Dedifferentiated amniotic fluid mesenchymal stem cell (primary cell): ENCODE measurements around the gene PACS2.

Experiments used
- DNase-seq: peaks from one replicate; pipeline ENCODE4 v3.0.0-alpha.2; 2016; ENCODE audit errors: extremely low spot score

PACS2 gene

DNA sequence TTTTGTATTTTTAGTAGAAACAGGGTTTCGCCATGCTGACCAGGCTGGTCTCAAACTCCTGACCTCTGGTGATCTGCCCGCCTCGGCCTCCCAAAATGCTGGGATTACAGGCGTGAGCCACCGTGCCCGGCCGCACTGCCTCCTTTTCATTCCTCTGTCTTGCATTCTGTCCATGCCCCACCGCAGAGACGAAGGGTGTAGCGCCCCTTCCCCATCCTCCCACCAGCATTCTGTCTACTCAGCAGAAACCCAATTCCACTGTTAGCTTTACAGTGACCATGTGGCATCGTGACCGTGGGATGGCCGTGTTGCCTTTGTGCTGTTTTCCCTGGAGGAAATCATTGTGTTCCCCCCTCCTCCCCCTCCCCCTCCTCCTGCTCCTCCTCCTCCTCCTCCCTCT lies 94.0 kb downstream of the PACS2 start:
- DNase-seq, result no peak

DNA sequence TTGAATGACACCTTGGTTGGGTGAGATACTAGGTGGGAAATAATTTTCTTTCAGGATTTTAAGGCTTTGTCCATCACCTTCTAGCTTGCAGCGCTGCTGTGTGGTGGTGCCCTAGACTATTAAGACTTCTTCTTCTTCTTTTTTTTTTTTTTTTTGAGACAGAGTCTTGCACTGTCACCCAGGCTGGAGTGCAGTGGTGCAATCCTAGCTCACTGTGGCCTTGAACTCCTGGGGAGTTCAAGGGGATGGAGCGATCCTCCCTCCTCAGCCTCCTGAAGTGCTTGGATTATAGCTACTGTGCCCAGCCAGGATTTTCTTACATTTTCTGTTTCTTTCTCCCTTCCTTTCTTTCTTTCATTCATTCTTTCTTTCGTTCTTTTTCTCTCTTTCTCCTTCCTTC lies 94.8 kb downstream of the PACS2 start:
- DNase-seq, result no peak

DNA sequence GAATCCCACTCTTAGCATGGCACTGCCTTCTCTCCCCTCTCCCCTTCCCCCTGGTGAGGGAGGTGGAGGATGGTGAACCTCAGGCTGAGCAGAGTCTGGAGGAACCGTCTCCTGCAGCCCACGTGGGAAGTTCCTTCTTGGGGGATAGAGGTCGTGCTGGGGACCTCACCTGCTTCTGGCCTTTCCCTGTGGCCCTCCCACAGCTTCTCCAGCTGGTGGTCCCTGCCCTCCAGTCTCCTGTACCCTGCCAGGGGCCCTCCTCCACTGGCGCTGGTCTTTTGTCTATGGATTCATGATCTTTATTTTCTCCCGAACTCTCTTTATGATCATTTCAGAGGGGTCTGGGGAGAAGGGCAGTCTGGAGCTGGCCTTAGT lies 96.1 kb downstream of the PACS2 start:
- no peak for DNase-seq

DNA sequence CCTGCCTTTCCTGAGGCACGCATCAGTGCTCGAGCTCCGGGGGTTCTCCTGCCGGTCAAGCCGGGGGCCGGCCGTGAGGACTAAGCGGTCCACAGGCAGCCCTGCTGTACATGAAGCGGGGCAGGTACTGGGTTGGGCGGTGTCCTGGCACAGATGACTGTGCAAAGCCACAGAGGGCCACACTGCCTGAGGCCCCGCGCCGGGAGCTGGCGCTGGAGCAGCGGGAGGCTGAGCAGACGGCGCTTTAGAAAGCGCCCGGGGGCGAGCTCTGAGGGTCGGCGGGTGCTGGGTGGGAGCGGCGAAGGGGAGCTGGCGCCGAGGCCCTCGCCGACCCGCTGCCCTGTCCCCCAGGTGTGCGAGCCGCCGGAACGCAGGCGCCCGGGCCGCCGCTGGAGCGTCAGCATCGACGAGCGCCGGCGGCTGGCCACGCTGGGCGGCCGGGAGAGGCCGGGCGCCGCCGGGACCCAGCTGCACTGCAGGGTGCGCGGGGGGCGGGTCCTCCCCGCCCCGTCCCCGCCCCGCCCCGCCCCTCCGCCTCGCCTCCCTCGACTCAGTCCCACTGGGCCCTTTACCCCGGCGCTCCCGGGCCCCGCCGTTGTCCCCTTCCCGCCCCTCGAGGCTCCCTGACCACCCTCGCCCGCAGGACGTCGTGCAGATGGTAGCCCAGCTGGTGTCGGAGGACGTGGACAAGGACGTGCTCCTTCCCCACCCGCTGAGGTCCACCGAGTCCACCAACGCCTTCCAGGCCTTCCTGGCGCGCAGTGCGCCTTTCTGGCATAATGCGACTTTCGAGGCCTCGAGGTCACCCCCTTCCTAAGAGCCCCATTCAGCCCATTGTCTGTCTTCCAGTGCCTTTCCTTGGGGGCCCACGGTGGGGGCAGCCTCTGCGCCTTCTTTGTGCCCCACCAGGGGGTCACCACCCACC lies 96.7 kb downstream of the PACS2 start:
- DNase-seq, result no peak

DNA sequence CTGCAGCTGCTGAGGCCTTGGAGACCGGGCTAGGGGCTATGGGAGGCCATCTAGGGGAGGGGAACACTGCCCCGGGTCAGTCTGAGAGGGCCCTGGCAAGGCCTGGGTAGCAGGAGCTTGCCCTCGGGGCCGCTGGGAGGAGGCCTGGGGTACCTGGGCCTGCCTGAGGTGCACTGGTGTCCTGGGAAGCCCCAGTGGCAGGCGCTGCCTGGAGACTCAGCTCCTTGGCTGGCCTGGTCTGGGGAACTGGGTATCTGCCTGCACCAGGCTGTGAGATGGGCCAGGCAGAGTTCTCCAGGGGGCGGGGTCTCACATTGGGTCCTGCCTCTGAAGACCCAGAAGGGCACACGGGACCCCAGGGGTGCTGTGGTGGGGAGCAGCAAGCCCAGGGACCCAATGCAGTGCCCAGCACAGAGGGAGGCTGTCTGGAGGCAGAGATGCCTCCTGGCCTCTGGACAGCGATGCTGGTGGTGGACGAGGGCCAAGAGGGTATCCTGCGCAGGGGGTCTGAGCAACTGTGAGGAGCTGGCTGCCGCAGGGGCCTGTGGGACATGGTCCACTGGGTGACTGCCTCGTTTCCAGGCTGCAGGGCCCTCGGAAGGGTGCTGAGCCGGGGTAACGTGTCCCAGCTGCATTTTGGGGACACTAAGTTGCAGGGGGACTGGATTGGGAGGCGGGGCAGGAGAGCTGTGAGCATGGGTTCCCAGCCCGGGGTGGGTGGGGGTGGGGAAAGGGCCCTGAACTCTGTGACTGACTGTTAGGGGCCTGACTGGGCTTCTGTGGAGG lies 97.6 kb downstream of the PACS2 start:
- DNase-seq, result no peak

DNA sequence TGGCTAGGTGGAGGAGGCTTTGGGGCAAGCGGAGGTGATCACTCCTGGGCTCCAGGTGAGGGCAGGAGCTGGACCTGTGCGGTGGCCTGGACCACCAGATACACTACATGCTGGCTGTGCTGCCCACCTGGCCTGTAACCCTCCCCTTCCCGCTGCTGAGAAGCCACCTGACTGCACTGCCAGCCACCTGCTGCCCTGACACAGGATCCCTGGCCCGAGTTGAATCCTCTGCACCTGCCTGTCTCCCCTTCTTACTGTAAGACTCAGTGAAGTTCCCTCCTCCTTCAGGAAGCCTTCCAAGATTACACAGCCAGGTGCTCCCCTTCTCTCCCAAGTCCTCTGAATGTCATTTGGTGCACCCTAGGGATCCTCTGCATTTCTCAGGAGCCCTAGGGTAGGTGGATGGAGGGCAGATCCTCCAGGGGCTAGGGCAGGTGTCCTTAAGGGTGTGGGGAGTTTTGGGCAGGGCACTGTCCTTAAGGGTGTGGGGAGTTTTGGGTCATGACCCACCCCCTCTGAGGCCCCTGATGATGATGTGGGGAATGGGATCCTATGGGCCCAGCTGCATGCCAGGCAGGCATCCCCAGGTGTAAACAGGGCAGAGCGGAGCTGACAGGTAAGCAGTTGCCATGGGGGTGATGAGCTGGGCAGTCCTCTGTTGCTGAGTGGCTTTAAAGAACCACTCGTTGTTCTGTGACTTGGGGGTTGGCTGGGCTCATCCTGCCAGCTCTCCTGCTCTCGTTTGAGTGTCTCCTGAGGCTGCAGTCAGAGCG lies 98.4 kb downstream of the PACS2 start:
- no peak for DNase-seq

DNA sequence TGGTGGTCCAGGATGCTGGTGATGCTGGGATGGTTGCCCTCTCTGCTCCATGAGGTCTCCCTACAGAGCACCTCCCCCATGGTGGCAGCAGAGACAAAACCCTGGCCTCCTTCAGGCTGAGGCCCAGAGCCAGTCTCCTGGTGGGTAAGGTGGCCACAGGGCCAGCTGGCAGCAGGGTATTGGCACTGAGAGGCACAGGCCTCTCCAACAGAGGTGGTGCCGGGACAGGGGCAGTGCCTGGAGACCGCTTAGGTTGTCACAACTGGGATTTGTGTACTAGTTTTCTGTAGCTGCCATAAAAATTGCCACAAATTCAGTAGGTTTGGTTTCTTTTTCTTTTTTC lies 99.0 kb downstream of the PACS2 start:
- DNase-seq, result no peak

DNA sequence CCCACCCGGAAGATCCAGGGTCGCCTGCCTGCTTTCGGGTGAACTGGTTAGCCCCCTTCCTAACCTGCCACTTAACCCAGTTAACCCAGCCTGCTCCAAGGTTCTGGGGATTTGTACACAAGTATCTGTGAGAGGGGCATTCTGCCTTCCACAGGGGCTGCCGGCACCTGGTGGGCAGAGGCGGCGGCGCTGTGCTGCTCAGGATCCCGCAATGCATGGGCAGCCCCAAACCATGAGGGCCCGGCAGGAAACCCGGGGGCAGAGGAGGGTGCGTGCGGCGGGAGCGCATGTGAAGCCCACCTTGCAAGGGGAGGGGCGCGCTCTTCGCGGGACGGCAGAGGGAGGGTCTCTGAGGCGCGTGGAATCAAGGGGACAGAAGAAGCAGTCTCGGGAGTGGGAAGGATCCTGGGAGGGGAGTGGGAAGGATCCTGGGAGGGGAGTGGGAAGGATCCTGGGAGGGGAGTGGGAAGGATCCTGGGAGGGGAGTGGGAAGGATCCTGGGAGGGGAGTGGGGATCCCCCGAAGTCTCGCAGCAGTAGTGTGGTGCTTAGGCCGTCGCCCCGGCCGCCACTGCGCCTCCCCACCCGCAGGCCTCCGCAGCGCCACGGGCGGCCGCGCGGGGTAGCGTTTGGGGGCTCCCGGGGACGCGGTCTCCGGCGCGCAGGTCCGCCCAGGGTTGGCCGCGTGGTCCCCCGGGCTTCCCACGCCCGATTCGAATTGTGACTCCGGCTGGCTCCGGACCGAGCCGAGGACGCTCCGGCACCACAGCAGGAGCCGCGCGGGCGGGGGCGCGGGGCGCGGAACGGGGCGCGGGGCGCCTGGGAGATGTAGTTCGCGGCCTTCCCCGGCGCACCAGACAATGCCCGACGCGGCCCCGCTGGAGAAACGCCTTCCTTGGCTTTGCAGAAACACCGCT lies 100.2 kb downstream of the PACS2 start:
- DNase-seq, result peak; percentile 25

DNA sequence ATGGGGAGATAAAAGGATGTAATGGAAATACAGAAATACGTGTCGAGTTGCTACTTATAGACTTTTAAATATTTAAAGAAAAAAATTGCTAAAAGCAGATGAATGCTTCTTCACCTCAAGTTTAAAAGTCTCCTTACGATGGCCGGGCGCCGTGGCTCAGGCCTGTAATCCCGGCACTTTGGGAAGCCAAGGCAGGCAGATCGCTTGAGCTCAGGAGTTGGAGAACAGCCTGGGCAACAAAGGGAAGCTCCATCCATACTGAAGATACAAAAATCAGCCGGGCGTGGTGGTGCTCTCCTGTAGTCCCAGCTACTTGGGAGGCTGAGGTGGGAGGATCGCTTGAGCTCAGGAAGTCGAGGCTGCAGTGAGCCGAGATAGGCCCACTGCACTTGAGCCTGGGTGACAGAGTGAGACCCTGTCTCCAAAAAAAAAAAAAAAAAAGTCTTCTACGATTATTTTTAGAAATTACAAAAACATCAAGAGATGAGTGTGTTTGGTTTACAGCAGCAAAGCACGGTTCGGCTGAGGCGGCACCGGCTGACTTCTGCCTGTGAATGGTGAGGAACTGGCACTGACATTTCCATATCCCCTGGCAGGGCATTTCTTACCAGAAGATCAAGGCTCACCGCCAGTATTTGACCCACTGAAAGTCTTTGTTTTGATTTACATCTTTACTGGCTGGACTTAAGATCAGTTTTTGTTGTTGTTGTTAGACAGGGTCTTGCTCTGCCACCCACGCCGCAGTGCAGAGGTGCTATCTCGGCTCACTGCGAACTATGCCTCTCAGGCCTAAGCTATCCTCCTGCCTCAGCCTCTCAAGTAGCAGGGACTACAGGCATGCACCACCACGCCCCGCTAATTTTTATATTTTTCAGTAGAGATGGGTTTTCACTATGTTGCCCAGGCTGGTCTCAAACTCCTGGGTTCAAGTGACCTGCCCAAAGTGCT lies 101.2 kb downstream of the PACS2 start:
- no peak for DNase-seq

DNA sequence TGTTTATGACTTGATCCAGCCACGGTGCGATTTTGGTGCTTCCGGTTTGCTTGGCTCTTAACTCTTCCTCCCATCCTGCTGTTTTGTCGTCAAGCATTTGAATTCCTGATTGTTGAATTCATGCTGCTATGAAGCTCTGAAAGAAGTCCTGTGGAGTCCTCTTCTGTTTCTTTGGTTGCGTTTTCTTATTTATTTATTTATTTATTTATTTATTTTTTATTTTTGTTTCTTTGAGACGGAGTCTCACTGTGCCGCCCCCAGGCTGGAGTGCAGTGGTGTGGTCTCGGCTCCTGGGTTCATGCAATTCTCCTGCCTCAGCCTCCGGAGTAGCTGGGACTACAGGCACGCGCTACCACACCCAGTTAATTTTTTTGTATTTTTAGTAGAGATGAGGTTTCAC lies 102.1 kb downstream of the PACS2 start:
- DNase-seq, result no peak

DNA sequence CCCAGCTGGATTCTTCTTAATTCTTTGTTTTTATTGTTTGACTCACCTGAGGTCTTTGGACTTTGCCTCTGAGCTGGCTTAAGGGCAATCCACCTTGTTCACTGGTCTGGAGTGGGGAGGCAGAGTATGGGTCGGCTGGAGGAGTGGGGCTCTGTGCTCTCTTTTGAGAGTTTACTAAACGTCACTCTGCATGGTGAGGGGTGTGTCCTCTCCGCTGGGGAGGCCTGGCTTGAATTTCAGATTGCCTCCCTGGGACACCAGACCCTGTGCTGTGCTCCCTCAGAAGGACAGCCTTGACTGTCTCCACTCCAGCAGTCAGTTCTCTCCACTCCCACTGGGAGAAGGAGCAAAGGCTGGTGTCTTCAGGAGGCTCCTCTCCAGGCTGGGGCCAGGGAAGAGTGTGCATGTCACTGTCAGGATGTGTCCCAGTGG lies 103.2 kb downstream of the PACS2 start:
- DNase-seq, result no peak

DNA sequence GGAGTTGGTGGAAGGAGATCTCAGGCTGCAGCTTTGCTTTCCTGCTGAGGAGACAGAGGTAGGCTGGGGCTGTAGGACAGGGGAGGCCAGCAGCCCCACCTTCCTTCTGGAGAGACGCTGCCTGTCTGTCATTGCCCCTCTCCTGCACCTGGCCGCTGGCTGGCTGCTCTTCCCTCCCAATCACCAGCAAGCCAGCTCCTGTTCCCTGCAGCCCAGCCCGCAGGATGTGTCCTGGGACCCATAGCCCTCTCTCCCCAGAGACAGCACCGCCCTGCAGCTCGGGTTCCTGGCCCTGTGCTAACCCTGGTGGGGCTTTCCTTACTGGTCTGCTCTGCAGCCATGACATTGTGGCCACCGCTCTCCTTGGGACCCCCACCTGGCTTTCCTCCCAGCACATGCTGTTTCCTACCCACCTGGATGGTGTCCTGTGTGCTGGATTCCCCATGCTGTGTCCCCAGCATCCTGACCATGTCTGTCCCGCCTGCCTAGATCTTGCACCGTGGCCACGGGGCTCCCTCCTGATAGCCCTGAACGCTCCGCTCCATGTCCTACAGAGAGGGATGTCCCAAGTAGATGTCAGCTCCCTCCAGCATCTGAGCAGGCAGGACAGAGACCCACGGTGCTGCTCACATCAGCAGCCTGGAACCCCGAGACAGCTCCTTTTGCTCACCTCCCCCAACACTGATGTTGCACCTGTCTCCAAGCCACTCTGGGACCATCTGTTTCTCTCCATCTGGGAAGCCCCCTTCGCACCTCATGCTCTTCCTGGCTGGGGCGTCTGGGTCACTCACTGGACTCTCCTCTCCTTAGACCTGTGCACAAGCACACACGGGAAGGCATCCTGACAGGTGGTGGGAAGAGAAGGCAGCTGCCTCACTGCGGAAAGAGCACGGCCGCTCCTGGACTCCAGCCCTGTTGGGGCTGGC lies 104.0 kb downstream of the PACS2 start:
- no peak for DNase-seq

DNA sequence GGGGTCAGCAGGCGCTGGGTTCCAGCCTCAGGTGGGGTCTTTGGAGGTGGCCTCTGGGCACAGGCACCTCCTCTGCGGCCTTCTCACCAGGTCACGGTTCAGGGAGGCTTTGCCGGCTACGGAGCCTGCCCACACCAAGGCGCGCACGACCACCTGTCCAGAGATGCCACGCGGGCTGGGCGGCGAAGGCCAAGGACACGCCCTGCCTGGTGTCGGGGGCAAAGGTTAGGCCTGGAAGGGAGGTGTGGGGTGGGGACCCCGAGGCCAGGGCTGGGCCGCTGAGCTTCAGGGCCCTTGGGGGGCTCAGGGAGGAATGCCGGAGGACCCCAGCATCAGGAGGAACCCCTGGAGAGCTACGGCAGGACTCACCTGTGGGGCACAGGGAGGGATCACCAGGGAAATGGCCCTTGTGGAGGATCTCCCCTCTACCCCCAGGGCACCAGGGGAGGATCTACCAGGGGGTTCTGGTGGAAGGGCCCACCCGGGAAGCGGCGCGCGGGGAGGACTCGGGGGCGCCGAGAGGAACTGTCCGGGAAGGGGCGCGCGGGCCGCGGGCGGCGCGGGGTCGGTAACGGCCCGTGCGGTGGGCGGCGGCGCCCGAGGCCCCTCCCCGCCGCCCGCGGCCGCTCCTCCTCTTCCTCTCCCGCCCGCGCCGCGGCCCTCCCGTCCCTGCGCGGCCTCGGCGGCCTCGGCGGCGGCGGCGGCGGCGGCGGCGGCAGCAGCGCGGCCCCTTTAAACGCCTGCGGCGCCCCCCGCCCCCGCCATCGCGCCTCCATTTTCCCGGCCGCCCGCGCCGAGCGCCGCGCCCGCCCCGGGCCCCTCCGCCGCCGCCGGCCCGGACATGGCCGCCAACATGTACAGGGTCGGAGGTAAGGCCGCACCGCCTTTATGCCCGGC lies 104.9 kb downstream of the PACS2 start, which contains the start of gene MTA1:
Gene MTA1 (plus strand): TSS at position 633 of the 897 bp plus-strand sequence. CDS start 209 bp downstream, at position 842.
- no peak for DNase-seq

DNA sequence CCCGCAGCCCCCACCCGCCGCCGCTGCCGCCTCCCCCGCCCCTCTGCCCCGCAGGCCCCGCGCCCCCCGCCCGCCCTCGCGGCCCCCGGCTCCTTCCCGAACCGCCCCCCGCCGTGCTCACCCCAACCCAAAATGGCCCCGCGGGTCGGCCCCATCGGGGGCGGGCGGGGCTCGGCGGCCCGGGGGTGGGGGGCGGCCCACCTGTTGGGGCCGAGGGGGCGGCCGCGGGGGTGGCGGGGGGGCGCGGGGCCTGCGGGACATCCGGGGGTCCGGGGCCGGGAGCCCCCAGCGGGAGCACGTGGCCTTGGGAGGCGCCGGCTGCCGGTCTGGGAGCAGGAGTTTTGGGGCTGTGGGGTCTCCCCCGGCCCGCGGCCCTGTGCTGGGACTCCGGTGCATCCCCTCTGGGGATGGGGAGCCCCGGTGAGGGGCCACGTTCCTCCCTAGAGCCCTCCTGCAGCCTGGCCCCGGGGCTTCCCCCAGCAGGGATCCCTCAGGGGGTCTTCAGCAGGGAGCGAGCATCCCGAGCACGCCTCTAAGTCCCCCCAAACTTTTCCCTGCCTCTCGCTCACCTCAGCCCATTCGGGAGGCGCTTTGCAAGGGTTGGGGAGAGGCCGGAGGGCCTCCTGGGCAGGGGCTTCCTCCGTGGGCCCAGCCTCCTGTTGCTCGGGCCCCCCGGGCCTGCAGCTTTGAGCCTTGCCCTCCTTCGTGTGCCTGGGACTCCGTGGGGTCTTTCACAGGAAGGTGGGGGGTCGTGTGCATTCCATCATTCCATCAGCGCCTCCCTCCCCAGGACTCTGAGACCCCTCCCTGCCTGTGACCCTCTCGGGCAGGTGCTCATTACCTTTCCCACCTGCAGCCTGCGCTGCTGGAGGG lies 105.8 kb downstream of the PACS2 start:
- no peak for DNase-seq

DNA sequence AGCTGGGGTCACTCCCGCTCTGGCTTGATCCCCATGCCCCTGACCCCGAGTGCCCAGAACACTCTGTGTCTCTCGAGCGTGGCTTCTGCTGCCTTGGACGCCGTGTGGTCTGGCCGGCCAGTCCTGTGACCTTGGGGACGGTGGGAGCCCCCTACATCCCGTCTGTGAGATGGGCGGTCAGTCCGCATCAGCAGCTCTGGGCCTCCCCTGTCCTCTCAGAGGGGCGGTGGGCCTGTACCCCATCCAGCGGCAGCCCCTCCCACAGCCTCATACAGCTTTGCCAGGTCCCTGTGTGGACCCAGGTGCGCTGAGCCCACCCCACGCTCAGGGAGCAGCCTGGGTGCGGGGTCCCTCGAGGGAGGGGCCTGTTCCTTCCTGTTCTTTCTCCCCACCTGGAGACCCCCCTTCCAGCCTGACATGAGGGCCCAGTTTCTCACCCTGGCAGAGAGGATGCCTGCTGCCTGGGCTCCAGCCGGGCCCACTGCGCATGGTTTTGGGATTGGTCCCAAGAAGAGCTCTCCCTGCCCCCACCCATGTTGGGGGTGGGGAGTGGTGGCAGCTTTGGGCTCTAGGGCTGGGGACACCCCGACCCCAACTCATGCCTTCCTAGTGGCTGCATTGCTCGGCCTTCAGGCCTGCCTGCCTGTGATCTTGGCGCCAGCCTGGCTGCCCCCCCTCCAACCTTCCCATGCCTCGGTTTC lies 106.6 kb downstream of the PACS2 start:
- no peak for DNase-seq
